RPMI8226 (cell line): ENCODE data around the gene SCFD2.
"Not testable (repeated sequence)": the region's sequence is repeated elsewhere in the genome, so short reads cannot be mapped to it uniquely, and the experiment has no call there.

Source experiments
- DNase-seq: peaks from one replicate; pipeline ENCODE4 v3.0.0-alpha.2; 2015

Gene SCFD2

GRCh38 chr4:52838729-52839586 is 526.9 kb downstream of the SCFD2 start:
- no peak for DNase-seq

GRCh38 chr4:52837716-52838558 is 527.9 kb downstream of the SCFD2 start:
- DNase-seq, result no peak

GRCh38 chr4:52836678-52837077 is 529.2 kb downstream of the SCFD2 start:
- no peak for DNase-seq

GRCh38 chr4:52836120-52836519 is 529.7 kb downstream of the SCFD2 start:
- no peak for DNase-seq

GRCh38 chr4:52834641-52835456 is 531.0 kb downstream of the SCFD2 start:
- not testable (repeated sequence) for DNase-seq

- no peak for DNase-seq
Measured at GRCh38 chr4:52833941-52834525, 531.8 kb downstream of the SCFD2 start.

- DNase-seq, result no peak
Measured at GRCh38 chr4:52825460-52826090, 540.3 kb downstream of the SCFD2 start.

GRCh38 chr4:52824603-52825459 is 541.0 kb downstream of the SCFD2 start:
- DNase-seq, result no peak

- DNase-seq, result no peak
Measured at GRCh38 chr4:52824270-52824602, 541.6 kb downstream of the SCFD2 start.

GRCh38 chr4:52823702-52824092 is 542.2 kb downstream of the SCFD2 start:
- no peak for DNase-seq
